Measurements from ENCODE around the gene DIRAS1.

DNA sequence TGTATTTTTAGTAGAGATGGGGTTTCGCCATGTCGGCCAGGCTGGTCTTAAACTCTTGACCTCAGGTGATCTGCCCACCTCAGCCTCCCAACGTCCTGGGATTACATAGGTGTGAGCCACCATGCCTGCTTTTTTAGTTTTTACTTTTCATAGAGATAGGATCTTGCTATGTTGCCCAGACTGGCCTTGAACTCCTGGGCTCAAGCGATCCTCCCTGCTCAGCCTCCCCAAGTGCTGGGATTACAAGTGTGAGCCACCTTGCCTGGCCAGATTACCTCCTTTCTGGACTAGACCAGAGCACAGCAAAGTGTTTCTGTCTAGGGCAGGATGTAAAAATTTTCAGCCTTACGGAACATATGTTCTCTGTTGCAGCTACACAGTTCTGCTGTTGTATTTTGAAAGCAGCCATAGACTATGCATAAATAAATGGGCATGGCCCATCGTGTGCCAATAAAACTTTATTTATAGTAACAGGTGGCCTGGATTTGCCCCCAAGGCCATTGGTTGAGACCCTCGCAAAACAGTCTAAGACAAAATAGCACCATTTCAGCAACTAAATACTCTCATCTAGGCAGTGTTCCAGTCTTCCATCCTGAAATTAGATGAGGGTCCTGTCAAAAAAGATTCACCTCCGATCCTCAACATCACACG lies 54.7 kb downstream of the DIRAS1 start:
- TF ChIP-seq POLR2A (IDR thresholded peaks at IDR 0.05; ENCODE audit: control extremely low read depth in 1 of 2, low read depth in 2 of 2, low read length in 2 of 2) (no peak), CTCF (IDR thresholded peaks at IDR 0.05; ENCODE audit: control extremely low read depth in 1 of 3, insufficient read depth in 1 of 3, low read depth in 1 of 3, low read length in 3 of 3) (no peak), TAF1 (IDR thresholded peaks at IDR 0.05; ENCODE audit: low read depth, low read length) (no peak), USF2 (IDR thresholded peaks at IDR 0.05; ENCODE audit: low read length) (no peak), KDM1A (IDR thresholded peaks at IDR 0.05; ENCODE audit: borderline replicate concordance, low read length) (no peak), POLR2AphosphoS5 (IDR thresholded peaks at IDR 0.05; ENCODE audit: low read depth, low read length) (no peak), JUND (IDR thresholded peaks at IDR 0.05; ENCODE audit: low read length) (no peak), SIN3A (conservative IDR thresholded peaks at IDR 0.05 in 1 of 2, IDR thresholded peaks at IDR 0.05 in 1 of 2; ENCODE audit: low read depth in 1 of 2, low read length in 2 of 2) (no peak)

Measured in H1 (cell line).